ENCODE data around the gene GRID1.

GRID1 gene

GRCh38 chr10:86084585-86084984 lies 282.0 kb downstream of the GRID1 start:
- Histone ChIP-seq H3K79me2 (ENCODE audit: insufficient read depth, low read length) (no peaks in the 10 kb centered on the region), H2AFZ (ENCODE audit: low read length) (no peak overlapping the region), H3K9ac (ENCODE audit: low read length) (no peak overlapping the region), H3K27ac (ENCODE audit: low read depth, low read length, poor library complexity, severe bottlenecking) (no peak overlapping the region), H4K20me1 (ENCODE audit: insufficient read depth, low read length) (no peaks in the 10 kb centered on the region), H3K9me3 (ENCODE audit: low read length) (no peaks in the 10 kb centered on the region), H3K4me3 (ENCODE audit: low read depth, low read length, poor library complexity, severe bottlenecking) (no peak overlapping the region), H3K9me2 (ENCODE audit: low read depth, low read length) (no peaks in the 10 kb centered on the region), H3F3A (ENCODE audit: insufficient read depth, low read length) (no peaks in the 10 kb centered on the region), H3K27me3 (ENCODE audit: insufficient read depth, low read length) (no peaks in the 10 kb centered on the region), H3K36me3 (ENCODE audit: insufficient read depth, low read length) (no peaks in the 10 kb centered on the region), H3K4me2 (ENCODE audit: low read length) (no peak overlapping the region), H3K4me1 (ENCODE audit: insufficient read depth, low read length, severe bottlenecking) (no peaks in the 10 kb centered on the region)
- TF ChIP-seq EZH2 (IDR thresholded peaks at IDR 0.05; ENCODE audit: borderline replicate concordance, low read length) (no peak), CTCF (IDR thresholded peaks at IDR 0.05; ENCODE audit: low read length) (no peak)

- H3K27me3 ChIP-seq (ENCODE audit: insufficient read depth, low read length), result no peaks in the 10 kb centered on the region
- TF ChIP-seq CTCF (IDR thresholded peaks at IDR 0.05; ENCODE audit: low read length) (no peak), EZH2 (IDR thresholded peaks at IDR 0.05; ENCODE audit: borderline replicate concordance, low read length) (no peak)
- no peaks in the 10 kb centered on the region for H3K9me2 ChIP-seq (ENCODE audit: low read depth, low read length)
- no peak overlapping the region for H3K4me2 ChIP-seq (ENCODE audit: low read length)
- H3K4me1 ChIP-seq (ENCODE audit: insufficient read depth, low read length, severe bottlenecking), result no peaks in the 10 kb centered on the region
- H2AFZ ChIP-seq (ENCODE audit: low read length), result no peak overlapping the region
- H3K9me3 ChIP-seq (ENCODE audit: low read length), result no peaks in the 10 kb centered on the region
- no peak overlapping the region for H3K9ac ChIP-seq (ENCODE audit: low read length)
- no peak overlapping the region for H3K27ac ChIP-seq (ENCODE audit: low read depth, low read length, poor library complexity, severe bottlenecking)
- no peaks in the 10 kb centered on the region for H3K79me2 ChIP-seq (ENCODE audit: insufficient read depth, low read length)
- H3K36me3 ChIP-seq (ENCODE audit: insufficient read depth, low read length), result no peaks in the 10 kb centered on the region
- H3F3A ChIP-seq (ENCODE audit: insufficient read depth, low read length), result no peaks in the 10 kb centered on the region
- H3K4me3 ChIP-seq (ENCODE audit: low read depth, low read length, poor library complexity, severe bottlenecking), result no peak overlapping the region
- no peaks in the 10 kb centered on the region for H4K20me1 ChIP-seq (ENCODE audit: insufficient read depth, low read length)
Measured at GRCh38 chr10:86083664-86084175, 282.9 kb downstream of the GRID1 start.

GRCh38 chr10:86083206-86083605 lies 283.4 kb downstream of the GRID1 start:
- Histone ChIP-seq H3K36me3 (ENCODE audit: insufficient read depth, low read length) (no peaks in the 10 kb centered on the region), H3K27me3 (ENCODE audit: insufficient read depth, low read length) (no peaks in the 10 kb centered on the region), H3K4me2 (ENCODE audit: low read length) (no peak overlapping the region), H3K4me1 (ENCODE audit: insufficient read depth, low read length, severe bottlenecking) (no peaks in the 10 kb centered on the region), H3K27ac (ENCODE audit: low read depth, low read length, poor library complexity, severe bottlenecking) (no peak overlapping the region), H3K9me2 (ENCODE audit: low read depth, low read length) (no peaks in the 10 kb centered on the region), H3K4me3 (ENCODE audit: low read depth, low read length, poor library complexity, severe bottlenecking) (no peak overlapping the region), H4K20me1 (ENCODE audit: insufficient read depth, low read length) (no peaks in the 10 kb centered on the region), H3F3A (ENCODE audit: insufficient read depth, low read length) (no peaks in the 10 kb centered on the region), H3K79me2 (ENCODE audit: insufficient read depth, low read length) (no peaks in the 10 kb centered on the region), H3K9ac (ENCODE audit: low read length) (no peak overlapping the region), H2AFZ (ENCODE audit: low read length) (no peak overlapping the region), H3K9me3 (ENCODE audit: low read length) (no peaks in the 10 kb centered on the region)
- no peak for TF ChIP-seq CTCF (IDR thresholded peaks at IDR 0.05; ENCODE audit: low read length)
- TF ChIP-seq EZH2 (IDR thresholded peaks at IDR 0.05; ENCODE audit: borderline replicate concordance, low read length), result no peak
